PFSK-1 (cell line): ENCODE results near the gene KCNN2.

Experiments
- FOXP2 ChIP-seq: optimal IDR thresholded peaks from 2 replicates; pipeline ENCODE3; 2011; ENCODE audit warnings: borderline replicate concordance, control low read depth, inconsistent platforms; ENCODE audit not compliant: insufficient read depth; ENCODE audit errors: extremely low read length, extremely low read depth
- POLR2AphosphoS5 ChIP-seq: IDR thresholded peaks from 2 replicates; pipeline ENCODE4 v1.6.1; 2012; ENCODE audit warnings: low read depth, mild to moderate bottlenecking, control low read depth, low read length, moderate library complexity
- SIN3A ChIP-seq: IDR thresholded peaks from 2 replicates; pipeline ENCODE4 v1.6.1; 2012; ENCODE audit warnings: mild to moderate bottlenecking, low read length, moderate library complexity, borderline replicate concordance; ENCODE audit not compliant: insufficient read depth
- TAF1 ChIP-seq: IDR thresholded peaks from 2 replicates; pipeline ENCODE4 v1.6.1; 2012; ENCODE audit warnings: low read length, control low read depth, borderline replicate concordance; ENCODE audit not compliant: insufficient read depth
- TF ChIP-seq, protein P1 (sequence below), 2 experiments: IDR thresholded peaks; 2 replicates each; pipeline versions ENCODE4 v1.6.1 to v1.8.0; 2011 to 2012; ENCODE audit warnings: low read depth in 2 of 2, low read length in 2 of 2, control low read depth in 1 of 2, inconsistent platforms in 1 of 2, mild to moderate bottlenecking in 1 of 2, moderate library complexity in 1 of 2; ENCODE audit not compliant: insufficient read depth in 1 of 2

DNA sequence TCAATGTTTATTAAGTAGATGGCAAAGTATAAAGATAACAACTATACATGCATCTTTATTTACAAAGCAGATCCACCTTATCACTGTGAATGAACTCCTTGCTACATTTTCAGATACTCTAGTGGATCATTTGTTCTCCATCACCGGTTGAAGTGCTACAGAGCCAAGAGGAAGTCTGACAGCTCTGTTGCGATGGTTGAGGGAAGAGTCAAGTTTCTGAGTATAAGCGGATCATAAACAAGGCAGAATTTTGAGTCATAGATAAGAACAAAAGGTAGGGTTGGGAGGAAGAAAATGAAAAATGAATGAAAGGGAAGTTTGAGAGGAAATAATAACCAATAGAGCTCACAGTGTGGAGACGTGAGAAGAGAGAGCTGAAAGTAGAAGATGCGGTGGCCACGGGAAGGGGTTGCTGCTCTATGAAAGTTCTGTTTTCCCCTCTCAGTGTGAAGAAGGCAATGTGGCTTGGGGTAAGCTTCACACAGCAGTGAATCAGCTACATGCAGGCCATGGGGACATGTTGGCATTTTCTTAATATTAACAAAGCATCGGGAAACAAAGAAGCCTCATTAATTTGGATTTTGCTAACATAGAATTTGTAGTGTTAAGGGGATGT is 30.8 kb upstream of the KCNN2 start:
- TF ChIP-seq TAF1 (no peak), POLR2AphosphoS5 (no peak), SIN3A (no peak), FOXP2 (no peak)
- TF ChIP-seq, protein P1, sequence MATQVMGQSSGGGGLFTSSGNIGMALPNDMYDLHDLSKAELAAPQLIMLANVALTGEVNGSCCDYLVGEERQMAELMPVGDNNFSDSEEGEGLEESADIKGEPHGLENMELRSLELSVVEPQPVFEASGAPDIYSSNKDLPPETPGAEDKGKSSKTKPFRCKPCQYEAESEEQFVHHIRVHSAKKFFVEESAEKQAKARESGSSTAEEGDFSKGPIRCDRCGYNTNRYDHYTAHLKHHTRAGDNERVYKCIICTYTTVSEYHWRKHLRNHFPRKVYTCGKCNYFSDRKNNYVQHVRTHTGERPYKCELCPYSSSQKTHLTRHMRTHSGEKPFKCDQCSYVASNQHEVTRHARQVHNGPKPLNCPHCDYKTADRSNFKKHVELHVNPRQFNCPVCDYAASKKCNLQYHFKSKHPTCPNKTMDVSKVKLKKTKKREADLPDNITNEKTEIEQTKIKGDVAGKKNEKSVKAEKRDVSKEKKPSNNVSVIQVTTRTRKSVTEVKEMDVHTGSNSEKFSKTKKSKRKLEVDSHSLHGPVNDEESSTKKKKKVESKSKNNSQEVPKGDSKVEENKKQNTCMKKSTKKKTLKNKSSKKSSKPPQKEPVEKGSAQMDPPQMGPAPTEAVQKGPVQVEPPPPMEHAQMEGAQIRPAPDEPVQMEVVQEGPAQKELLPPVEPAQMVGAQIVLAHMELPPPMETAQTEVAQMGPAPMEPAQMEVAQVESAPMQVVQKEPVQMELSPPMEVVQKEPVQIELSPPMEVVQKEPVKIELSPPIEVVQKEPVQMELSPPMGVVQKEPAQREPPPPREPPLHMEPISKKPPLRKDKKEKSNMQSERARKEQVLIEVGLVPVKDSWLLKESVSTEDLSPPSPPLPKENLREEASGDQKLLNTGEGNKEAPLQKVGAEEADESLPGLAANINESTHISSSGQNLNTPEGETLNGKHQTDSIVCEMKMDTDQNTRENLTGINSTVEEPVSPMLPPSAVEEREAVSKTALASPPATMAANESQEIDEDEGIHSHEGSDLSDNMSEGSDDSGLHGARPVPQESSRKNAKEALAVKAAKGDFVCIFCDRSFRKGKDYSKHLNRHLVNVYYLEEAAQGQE (IDR thresholded peaks at IDR 0.05; ENCODE audit: insufficient read depth in 1 of 2, low read depth in 2 of 2, low read length in 2 of 2), result no peak
